PC-3 (cell line): ENCODE measurements around the gene FRMPD4. TPM values are rescaled to one million over a fixed set of nuclear protein-coding genes. Genes with fewer than 3 reads are reported as not detected.
A peak's percentile ranks its signal among the peaks of the same experiment; 100 is the strongest.

ENCODE experiments used
- ATAC-seq: fragments of 200-7000 bp; cut with Tn5 transposase; 2 replicates; pipeline ENCODE4 v1.9.1; 2020; ENCODE audit warnings: mild to moderate bottlenecking, moderate library complexity
- BruUV-seq: library from RNA; stranded (reverse); fragments of 400-500 nt; replicated peaks from 2 replicates; lab custom pipeline; 2021; lab: Mats Ljungman, UMichigan
- CTCF ChIA-PET: fragments of 300-600 bp; sonication (Branson Sonifier 250); formaldehyde crosslinking; loops from one replicate; lab custom pipeline; 2022; ENCODE audit warnings: antibody characterized with exemption; lab: Charles Lee
- POLR2A ChIA-PET: fragments of 300-600 bp; sonication (Branson Sonifier 250); formaldehyde crosslinking; loops from one replicate; lab custom pipeline; 2022; ENCODE audit warnings: antibody characterized with exemption; ENCODE audit not compliant: unreplicated experiment; lab: Charles Lee
- DNase-seq: peaks from one replicate; pipeline ENCODE4 v3.0.0-alpha.2; 2015
- H2AFZ ChIP-seq: fragments of 300-600 bp; sonication (generic); 2 replicates; pipeline ENCODE4 v1.6.0; 2016; ENCODE audit warnings: antibody characterized with exemption, low read length
- H3F3A ChIP-seq: fragments of 300-600 bp; sonication (generic); one replicate; pipeline ENCODE4 v1.6.0; 2017; ENCODE audit warnings: antibody characterized with exemption, low read length, control low read depth, mild to moderate bottlenecking; ENCODE audit not compliant: unreplicated experiment
- H3K27ac ChIP-seq: fragments of 300-600 bp; sonication (generic); 2 replicates; pipeline ENCODE4 v1.5.1; 2016; ENCODE audit warnings: mild to moderate bottlenecking, low read length
- H3K27me3 ChIP-seq: fragments of 300-600 bp; sonication (generic); 2 replicates; pipeline ENCODE4 v1.6.1; 2016; ENCODE audit warnings: low read length, mixed read lengths
- H3K36me3 ChIP-seq: fragments of 300-600 bp; sonication (generic); 2 replicates; pipeline ENCODE4 v1.6.1; 2016; ENCODE audit warnings: low read depth, mixed run types, low read length, mixed read lengths
- H3K4me1 ChIP-seq: fragments of 300-600 bp; sonication (generic); 2 replicates; pipeline ENCODE4 v1.5.1; 2016; ENCODE audit warnings: low read length; ENCODE audit not compliant: insufficient read depth
- H3K4me2 ChIP-seq: fragments of 300-600 bp; sonication (generic); 2 replicates; pipeline ENCODE4 v1.6.0; 2016; ENCODE audit warnings: low read length
- H3K4me3 ChIP-seq: fragments of 300-600 bp; sonication (generic); 2 replicates; pipeline ENCODE4 v1.5.1; 2016; ENCODE audit warnings: mild to moderate bottlenecking, low read length, mixed read lengths
- H3K79me2 ChIP-seq: fragments of 300-600 bp; sonication (generic); 2 replicates; pipeline ENCODE4 v1.6.1; 2017; ENCODE audit warnings: low read length, mixed read lengths
- H3K9ac ChIP-seq: fragments of 300-600 bp; sonication (generic); 2 replicates; pipeline ENCODE4 v1.6.0; 2016; ENCODE audit warnings: mild to moderate bottlenecking, low read length
- H3K9me2 ChIP-seq: fragments of 300-600 bp; sonication (generic); replicated peaks from 2 replicates; pipeline ENCODE4 v1.6.1; 2016; ENCODE audit warnings: mixed run types, low read length, mixed read lengths
- H3K9me3 ChIP-seq: fragments of 300-600 bp; sonication (generic); 2 replicates; pipeline ENCODE4 v1.6.1; 2016; ENCODE audit warnings: low read length, mixed read lengths
- H4K20me1 ChIP-seq: fragments of 300-600 bp; sonication (generic); 2 replicates; pipeline ENCODE4 v1.6.1; 2016; ENCODE audit warnings: low read length, mixed read lengths
- CTCF ChIP-seq: fragments of 300-600 bp; sonication (generic); conservative IDR thresholded peaks from 2 replicates; pipeline ENCODE4 v1.5.1; 2017; ENCODE audit warnings: antibody characterized with exemption, low read depth, mild to moderate bottlenecking, low read length
- EZH2 ChIP-seq: fragments of 300-600 bp; sonication (generic); IDR thresholded peaks from one replicate; pipeline ENCODE4 v1.6.1; 2017; ENCODE audit warnings: antibody characterized with exemption, mild to moderate bottlenecking, low read length; ENCODE audit not compliant: unreplicated experiment
- EZH2phosphoT487 ChIP-seq: fragments of 300-600 bp; sonication (generic); IDR thresholded peaks from 2 replicates; pipeline ENCODE4 v1.6.1; 2018; ENCODE audit warnings: mild to moderate bottlenecking, antibody characterized with exemption, low read length, borderline replicate concordance
- intact Hi-C: fragments of 100-400 bp; cut with micrococcal nuclease; formaldehyde crosslinking; loops from 2 replicates; pipeline ENCODE4 v1.9.0; 2023
- total RNA-seq: library from RNA; depleted of rRNA; stranded (reverse); fragments of >200 nt; gene quantifications from 2 replicates; pipeline ENCODE4 v1.2.3, GENCODE V29; 2014

FRMPD4 gene
- total RNA-seq, 1 experiment from 2014 or later: 0.15 TPM

GRCh38 chrX:12239356-12240082 is 101.2 kb downstream of the FRMPD4 start:
- ATAC-seq (no peak), DNase-seq (no peak)
- Histone ChIP-seq H3K4me3 (no peak overlapping the region), H3K4me2 (no peak overlapping the region), H3K36me3 (no peaks in the 10 kb centered on the region), H3K9me2 (no peaks in the 10 kb centered on the region), H3K4me1 (peaks cover 14% of the 10 kb centered on the region; the same call in 1 of the 2 replicates), H4K20me1 (no peaks in the 10 kb centered on the region), H3K9me3 (no peaks in the 10 kb centered on the region), H3F3A (no peaks in the 10 kb centered on the region), H2AFZ (no peak overlapping the region), H3K27me3 (no peaks in the 10 kb centered on the region), H3K79me2 (no peaks in the 10 kb centered on the region), H3K27ac (no peak overlapping the region), H3K9ac (no peak overlapping the region)
- ChIA-PET CTCF (interaction anchor here (0.5 kb wide), 1 partner anchor 159 kb away, joined by 3 read pairs; no protein-coding TSS in a partner anchor), POLR2A (no interaction called here)
- BruUV-seq: no TSS peak
- intact Hi-C loops: no loop called here
- no peak for TF ChIP-seq EZH2
- TF ChIP-seq EZH2phosphoT487: no peak
- TF ChIP-seq CTCF: no peak

- no peak for TF ChIP-seq EZH2
- TF ChIP-seq EZH2phosphoT487: no peak
- no peak for TF ChIP-seq CTCF
- H3K4me3 ChIP-seq: no peak overlapping the region
- H3F3A ChIP-seq: no peaks in the 10 kb centered on the region
These were observed 102.2 kb downstream of the FRMPD4 start for GRCh38 chrX:12240491-12240890.

GRCh38 chrX:12241026-12241425 is 102.8 kb downstream of the FRMPD4 start:
- peaks cover 14% of the 10 kb centered on the region; the same call in 1 of the 2 replicates for H3K4me1 ChIP-seq
- no peak overlapping the region for H3K4me2 ChIP-seq
- H2AFZ ChIP-seq: no peak overlapping the region
- BruUV-seq: no TSS peak
- H3K79me2 ChIP-seq: no peaks in the 10 kb centered on the region
- POLR2A ChIA-PET: no interaction called here
- DNase-seq (peak; percentile 52), ATAC-seq (peak; percentile 31; the same call in 1 of the 2 replicates)
- H3F3A ChIP-seq: no peaks in the 10 kb centered on the region
- H3K9ac ChIP-seq: no peak overlapping the region
- H3K4me3 ChIP-seq: no peak overlapping the region
- CTCF ChIA-PET: no interaction called here
- H3K27me3 ChIP-seq: no peaks in the 10 kb centered on the region
- intact Hi-C loops: no loop called here
- H3K27ac ChIP-seq: no peak overlapping the region
- H3K9me2 ChIP-seq: no peaks in the 10 kb centered on the region
- no peaks in the 10 kb centered on the region for H3K36me3 ChIP-seq
- no peaks in the 10 kb centered on the region for H4K20me1 ChIP-seq
- TF ChIP-seq EZH2phosphoT487 (no peak), CTCF (no peak), EZH2 (no peak)
- no peaks in the 10 kb centered on the region for H3K9me3 ChIP-seq

More at GRCh38 chrX:12240491-12240890, 102.2 kb downstream of the FRMPD4 start:
- Histone ChIP-seq H3K27ac (no peak overlapping the region), H3K27me3 (no peaks in the 10 kb centered on the region), H3K9me2 (no peaks in the 10 kb centered on the region), H3K79me2 (no peaks in the 10 kb centered on the region), H3K4me2 (no peak overlapping the region), H3K9me3 (no peaks in the 10 kb centered on the region), H3K9ac (no peak overlapping the region), H3K4me1 (peaks cover 14% of the 10 kb centered on the region; the same call in 1 of the 2 replicates), H4K20me1 (no peaks in the 10 kb centered on the region), H3K36me3 (no peaks in the 10 kb centered on the region), H2AFZ (no peak overlapping the region)
- peak; percentile 49 for ATAC-seq
- no TSS peak for BruUV-seq
- intact Hi-C loops: no loop called here
- ChIA-PET CTCF (interaction anchor here (0.5 kb wide), 1 partner anchor 160 kb away, joined by 3 read pairs; no protein-coding TSS in a partner anchor), POLR2A (no interaction called here)
- no peak for DNase-seq
